Activated B cell treated with CpG ODN at 0.5 μM for 24 hours (primary cell): ENCODE measurements around the gene BTBD9. TPM values are rescaled to one million over a fixed set of nuclear protein-coding genes. Genes with fewer than 3 reads are reported as not detected.

Experiments used
- ATAC-seq: fragments of 200-7000 bp; cut with Tn5 transposase; one replicate; pipeline ENCODE4 v1.10.0; 2021; ENCODE audit warnings: low read depth, mild to moderate bottlenecking, moderate library complexity
- CTCF ChIA-PET: fragments of 350-600 bp; sonication (Branson Sonifier 250); formaldehyde crosslinking; loops from one replicate; lab custom pipeline; 2021; ENCODE audit warnings: antibody characterized with exemption; lab: Charles Lee
- POLR2A ChIA-PET: fragments of 350-600 bp; sonication (Branson Sonifier 250); formaldehyde crosslinking; loops from one replicate; lab custom pipeline; 2021; ENCODE audit warnings: antibody characterized with exemption; lab: Charles Lee
- DNase-seq: peaks from one replicate; pipeline ENCODE4 v3.0.0; 2022
- H3K27ac Mint-ChIP-seq: one replicate; pipeline ENCODE4 v1.8.0; 2020; ENCODE audit warnings: mixed read lengths
- H3K27me3 Mint-ChIP-seq: one replicate; pipeline ENCODE4 v1.8.0; 2021; ENCODE audit warnings: mixed read lengths
- H3K36me3 Mint-ChIP-seq: one replicate; pipeline ENCODE4 v1.8.0; 2021; ENCODE audit warnings: low read depth, mixed read lengths
- H3K4me1 Mint-ChIP-seq: one replicate; pipeline ENCODE4 v1.8.0; 2021; ENCODE audit warnings: mixed read lengths
- H3K4me3 Mint-ChIP-seq: one replicate; pipeline ENCODE4 v1.8.0; 2020; ENCODE audit warnings: mild to moderate bottlenecking, mixed read lengths
- H3K9me3 Mint-ChIP-seq: one replicate; pipeline ENCODE4 v1.8.0; 2020; ENCODE audit warnings: mixed read lengths
- CTCF ChIP-seq: fragments of 200-600 bp; IDR thresholded peaks from one replicate; pipeline ENCODE4 v1.8.0; 2022; ENCODE audit warnings: antibody characterized with exemption, mild to moderate bottlenecking
- intact Hi-C: fragments of 100-400 bp; cut with micrococcal nuclease; formaldehyde crosslinking; loops from one replicate; pipeline ENCODE4 v1.15.1; 2024
- total RNA-seq: library from RNA; stranded (reverse); gene quantifications from 2 replicates; pipeline ENCODE4 v1.2.3, GENCODE V29; 2022

BTBD9 gene
- total RNA-seq, 1 donor from 2014 or later = 25.7 TPM

GRCh38 chr6:38375937-38376336, 263.8 kb downstream of the BTBD9 start:
- Mint-ChIP-seq H3K36me3 (peaks cover 2% of the 10 kb centered on the region), H3K27me3 (no peaks in the 10 kb centered on the region), H3K9me3 (no peaks in the 10 kb centered on the region), H3K4me3 (no peak overlapping the region), H3K27ac (no peak overlapping the region), H3K4me1 (peaks cover 4% of the 10 kb centered on the region)
- intact Hi-C loops = no loop called here
- POLR2A ChIA-PET = no interaction called here
- ATAC-seq (no peak), DNase-seq (no peak)
- CTCF ChIA-PET = interaction anchor here (0.6 kb wide), 1 partner anchor 79 kb away, joined by 3 read pairs; no protein-coding TSS in a partner anchor
- TF ChIP-seq CTCF = no peak

- H3K27me3 Mint-ChIP-seq = no peaks in the 10 kb centered on the region
- H3K4me1 Mint-ChIP-seq = no peaks in the 10 kb centered on the region
- no peaks in the 10 kb centered on the region for H3K9me3 Mint-ChIP-seq
- ATAC-seq = no peak
- DNase-seq = no peak
- ChIA-PET POLR2A (no interaction called here), CTCF (interaction anchor here (0.6 kb wide), 1 partner anchor 80 kb away, joined by 3 read pairs; no protein-coding TSS in a partner anchor)
- no peak overlapping the region for H3K4me3 Mint-ChIP-seq
- H3K36me3 Mint-ChIP-seq = peaks cover 2% of the 10 kb centered on the region
- TF ChIP-seq CTCF = no peak
- intact Hi-C loops = no loop called here
- no peak overlapping the region for H3K27ac Mint-ChIP-seq
Observed at GRCh38 chr6:38375341-38375740, 264.4 kb downstream of the BTBD9 start.

- POLR2A ChIA-PET = no interaction called here
- Mint-ChIP-seq H3K27me3 (no peaks in the 10 kb centered on the region), H3K27ac (no peak overlapping the region), H3K4me1 (no peaks in the 10 kb centered on the region), H3K9me3 (no peaks in the 10 kb centered on the region), H3K4me3 (no peak overlapping the region), H3K36me3 (peaks cover 2% of the 10 kb centered on the region)
- CTCF ChIA-PET = no interaction called here
- intact Hi-C loops = no loop called here
- DNase-seq = no peak
- TF ChIP-seq CTCF = no peak
- no peak for ATAC-seq
Observed at GRCh38 chr6:38371881-38372280, 267.8 kb downstream of the BTBD9 start.

GRCh38 chr6:38370653-38371601, 268.8 kb downstream of the BTBD9 start:
- no peak for TF ChIP-seq CTCF
- ATAC-seq (no peak), DNase-seq (no peak)
- ChIA-PET CTCF (no interaction called here), POLR2A (no interaction called here)
- Mint-ChIP-seq H3K27ac (no peak overlapping the region), H3K36me3 (peaks cover 2% of the 10 kb centered on the region), H3K4me3 (no peak overlapping the region), H3K27me3 (no peaks in the 10 kb centered on the region), H3K4me1 (no peaks in the 10 kb centered on the region), H3K9me3 (no peaks in the 10 kb centered on the region)
- intact Hi-C loops = no loop called here

GRCh38 chr6:38367231-38367630, 272.5 kb downstream of the BTBD9 start:
- Mint-ChIP-seq H3K36me3 (no peaks in the 10 kb centered on the region), H3K4me1 (no peaks in the 10 kb centered on the region), H3K27me3 (no peaks in the 10 kb centered on the region), H3K4me3 (no peak overlapping the region), H3K27ac (no peak overlapping the region), H3K9me3 (no peaks in the 10 kb centered on the region)
- DNase-seq (no peak), ATAC-seq (no peak)
- intact Hi-C loops = no loop called here
- ChIA-PET POLR2A (no interaction called here), CTCF (no interaction called here)
- TF ChIP-seq CTCF = no peak
